Astrocyte (in vitro differentiated cells and primary cell): ENCODE results near the gene VAV2.

Experiments used
- CTCF ChIP-seq: IDR thresholded peaks from 2 replicates; pipeline ENCODE4 v1.5.1; 2011; ENCODE audit warnings: low read depth, mild to moderate bottlenecking, inconsistent platforms, low read length, moderate library complexity; ENCODE audit not compliant: insufficient read depth
- EZH2 ChIP-seq: IDR thresholded peaks from 2 replicates; pipeline ENCODE4 v1.6.1; 2012; ENCODE audit warnings: mild to moderate bottlenecking, low read length, inconsistent platforms; ENCODE audit not compliant: insufficient read depth

GRCh38 chr9:133807037-133807436 lies 185.1 kb downstream of the VAV2 start:
- TF ChIP-seq EZH2 (no peak), CTCF (no peak)
